ENCODE measurements around the gene RASSF4.

Gene RASSF4

DNA sequence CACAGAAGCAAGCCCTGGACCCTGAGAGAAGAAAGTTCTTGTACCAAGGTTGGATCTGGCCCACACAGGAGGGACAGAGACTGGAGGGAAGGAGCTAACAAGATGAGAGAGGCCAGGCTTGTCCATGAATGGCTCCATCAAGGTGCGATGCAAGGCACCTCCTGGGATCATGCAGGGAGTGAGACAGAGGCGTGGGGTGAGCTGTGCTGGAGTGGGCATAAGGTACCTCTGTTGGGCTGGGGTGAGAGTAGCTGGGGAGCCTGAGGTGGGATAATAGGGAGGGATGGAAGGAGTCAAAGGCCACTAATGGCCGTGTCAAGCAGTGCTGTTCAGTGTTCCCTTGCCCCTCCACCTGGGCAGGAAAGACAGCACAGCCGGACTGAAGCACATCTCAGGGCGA lies 38.5 kb upstream of the RASSF4 start:
- Histone ChIP-seq H3K4me3 (ENCODE audit: low read length) (no peak overlapping the region), H3K9me3 (ENCODE audit: control insufficient read depth, insufficient read depth, low read length) (no peaks in the 10 kb centered on the region), H3K27ac (ENCODE audit: low read length) (no peak overlapping the region), H3K36me3 (ENCODE audit: control insufficient read depth, insufficient read depth, low read length) (no peaks in the 10 kb centered on the region), H3K4me1 (ENCODE audit: control insufficient read depth, insufficient read depth, low read length) (peaks cover 2% of the 10 kb centered on the region), H3K27me3 (ENCODE audit: control insufficient read depth, insufficient read depth, low read length) (no peaks in the 10 kb centered on the region)
- no peak for DNase-seq (ENCODE audit: low read depth, low spot score)
- no CpG with 5 or more reads among the region's 5 CpGs for WGBS (ENCODE audit: insufficient coverage, insufficient read length)

DNA sequence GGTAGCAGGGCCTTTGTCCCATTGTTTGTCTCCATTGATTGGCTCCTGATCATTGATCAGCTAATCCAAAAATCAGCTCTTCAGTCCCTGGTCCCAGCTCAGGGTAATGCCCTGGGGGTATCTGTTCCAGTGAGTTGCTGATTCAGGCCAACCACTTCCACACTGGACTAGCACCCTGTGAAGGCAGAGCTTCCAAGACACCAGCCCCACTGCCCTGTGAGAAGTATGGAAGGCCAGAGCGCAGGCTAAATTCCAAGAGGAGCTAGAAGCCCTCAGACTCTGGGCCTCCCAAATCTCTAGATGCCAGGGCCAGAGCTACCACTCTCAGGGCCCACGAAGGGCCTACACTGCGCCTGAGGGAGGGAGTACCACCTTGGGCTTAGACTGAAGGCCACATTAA lies 38.1 kb upstream of the RASSF4 start:
- DNase-seq (ENCODE audit: low read depth, low spot score), result no peak
- no CpG with 5 or more reads among the region's 3 CpGs for WGBS (ENCODE audit: insufficient coverage, insufficient read length)
- Histone ChIP-seq H3K4me3 (ENCODE audit: low read length) (no peak overlapping the region), H3K27me3 (ENCODE audit: control insufficient read depth, insufficient read depth, low read length) (no peaks in the 10 kb centered on the region), H3K36me3 (ENCODE audit: control insufficient read depth, insufficient read depth, low read length) (no peaks in the 10 kb centered on the region), H3K27ac (ENCODE audit: low read length) (no peak overlapping the region), H3K9me3 (ENCODE audit: control insufficient read depth, insufficient read depth, low read length) (no peaks in the 10 kb centered on the region), H3K4me1 (ENCODE audit: control insufficient read depth, insufficient read depth, low read length) (peaks cover 2% of the 10 kb centered on the region; the same call in 1 of the 2 replicates)

DNA sequence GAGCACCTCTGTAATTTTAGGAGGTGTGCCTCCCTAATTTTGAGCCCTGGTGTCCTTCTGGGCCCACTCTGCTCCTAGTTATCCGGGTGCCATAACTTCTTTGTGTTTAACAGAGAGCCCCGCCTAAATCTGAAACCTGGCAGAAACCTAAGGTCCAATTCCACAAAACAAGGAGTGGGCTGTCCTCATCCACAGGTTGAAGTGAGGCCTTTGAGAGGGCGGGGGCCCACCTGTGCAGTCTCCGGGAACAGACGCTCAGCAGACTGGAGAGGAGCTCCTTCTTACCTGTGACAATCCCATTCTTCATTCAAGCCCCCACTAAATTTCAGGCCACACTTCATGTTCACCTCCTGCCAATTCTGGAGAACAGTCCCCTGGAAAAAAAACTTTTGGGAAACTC lies 37.6 kb upstream of the RASSF4 start:
- Histone ChIP-seq H3K27ac (ENCODE audit: low read length) (no peak overlapping the region), H3K9me3 (ENCODE audit: control insufficient read depth, insufficient read depth, low read length) (no peaks in the 10 kb centered on the region), H3K4me3 (ENCODE audit: low read length) (no peak overlapping the region), H3K4me1 (ENCODE audit: control insufficient read depth, insufficient read depth, low read length) (peaks cover 2% of the 10 kb centered on the region; the same call in 1 of the 2 replicates), H3K36me3 (ENCODE audit: control insufficient read depth, insufficient read depth, low read length) (no peaks in the 10 kb centered on the region), H3K27me3 (ENCODE audit: control insufficient read depth, insufficient read depth, low read length) (no peaks in the 10 kb centered on the region)
- DNase-seq (ENCODE audit: low read depth, low spot score), result no peak
- no CpG with 5 or more reads among the region's 5 CpGs for WGBS (ENCODE audit: insufficient coverage, insufficient read length)

DNA sequence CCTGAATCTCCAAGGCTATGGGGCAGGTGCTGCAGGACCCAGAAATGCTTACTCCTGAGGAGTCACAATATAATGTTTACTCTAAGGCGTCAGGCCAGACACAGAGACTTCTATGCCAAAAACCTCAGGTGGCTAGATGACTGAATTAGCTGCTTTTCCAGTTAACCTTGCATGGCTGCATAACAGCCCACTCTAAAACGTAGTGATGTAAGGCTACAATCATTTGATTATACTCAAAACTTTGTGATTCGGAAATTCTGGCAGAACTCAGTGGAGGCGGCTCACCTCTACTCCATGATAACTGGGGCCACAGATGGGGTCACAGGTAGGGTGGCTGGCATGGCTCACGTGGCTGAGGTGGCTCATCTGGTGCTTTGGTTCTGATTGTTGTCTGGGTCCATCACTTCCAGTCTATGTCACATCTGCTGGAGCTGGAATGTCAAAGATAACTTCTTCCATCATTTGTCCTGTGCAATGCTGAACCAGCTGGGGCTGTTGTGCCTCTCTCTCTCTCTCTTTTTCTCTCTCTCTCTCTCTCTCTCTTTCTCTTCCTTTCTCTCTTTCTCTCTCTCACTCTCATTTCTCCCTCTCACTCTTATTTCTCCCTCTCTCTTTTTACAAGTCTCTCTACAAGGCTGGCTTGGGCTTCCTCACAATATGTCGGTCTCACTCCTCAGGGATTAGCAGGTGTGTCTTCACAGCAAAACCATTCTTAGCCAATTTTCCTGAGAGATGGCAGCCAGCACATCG lies 36.6 kb upstream of the RASSF4 start:
- peaks cover 2% of the 10 kb centered on the region; the same call in 1 of the 2 replicates for H3K4me1 ChIP-seq (ENCODE audit: control insufficient read depth, insufficient read depth, low read length)
- no CpG with 5 or more reads among the region's 7 CpGs for WGBS (ENCODE audit: insufficient coverage, insufficient read length)
- no peak for DNase-seq (ENCODE audit: low read depth, low spot score)
- H3K9me3 ChIP-seq (ENCODE audit: control insufficient read depth, insufficient read depth, low read length), result no peaks in the 10 kb centered on the region
- no peaks in the 10 kb centered on the region for H3K36me3 ChIP-seq (ENCODE audit: control insufficient read depth, insufficient read depth, low read length)
- no peak overlapping the region for H3K27ac ChIP-seq (ENCODE audit: low read length)
- H3K27me3 ChIP-seq (ENCODE audit: control insufficient read depth, insufficient read depth, low read length), result no peaks in the 10 kb centered on the region
- H3K4me3 ChIP-seq (ENCODE audit: low read length), result no peak overlapping the region

DNA sequence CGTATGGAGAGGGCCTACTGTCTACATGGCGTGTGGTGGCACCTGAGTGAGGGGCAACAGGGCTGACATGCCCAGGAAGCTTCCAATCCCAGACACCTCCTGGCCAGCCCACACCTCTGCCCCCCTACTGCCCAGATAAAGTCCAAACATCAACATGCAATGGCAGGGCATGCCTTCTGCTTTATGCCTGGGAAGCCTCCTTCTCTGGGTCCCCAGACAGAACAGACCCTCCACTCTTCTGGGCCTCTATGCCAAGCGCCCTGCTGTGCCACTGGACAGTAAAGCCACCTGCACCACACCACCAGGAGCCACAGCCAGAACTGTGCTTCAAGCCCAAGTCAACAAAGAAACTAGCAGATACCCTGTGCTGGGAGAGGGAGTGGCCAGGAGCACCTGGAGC lies 36.0 kb upstream of the RASSF4 start:
- Histone ChIP-seq H3K9me3 (ENCODE audit: control insufficient read depth, insufficient read depth, low read length) (no peaks in the 10 kb centered on the region), H3K4me1 (ENCODE audit: control insufficient read depth, insufficient read depth, low read length) (peaks cover 2% of the 10 kb centered on the region; the same call in 1 of the 2 replicates), H3K4me3 (ENCODE audit: low read length) (no peak overlapping the region), H3K27me3 (ENCODE audit: control insufficient read depth, insufficient read depth, low read length) (no peaks in the 10 kb centered on the region), H3K27ac (ENCODE audit: low read length) (no peak overlapping the region), H3K36me3 (ENCODE audit: control insufficient read depth, insufficient read depth, low read length) (no peaks in the 10 kb centered on the region)
- no peak for DNase-seq (ENCODE audit: low read depth, low spot score)
- no CpG with 5 or more reads among the region's 3 CpGs for WGBS (ENCODE audit: insufficient coverage, insufficient read length)

DNA sequence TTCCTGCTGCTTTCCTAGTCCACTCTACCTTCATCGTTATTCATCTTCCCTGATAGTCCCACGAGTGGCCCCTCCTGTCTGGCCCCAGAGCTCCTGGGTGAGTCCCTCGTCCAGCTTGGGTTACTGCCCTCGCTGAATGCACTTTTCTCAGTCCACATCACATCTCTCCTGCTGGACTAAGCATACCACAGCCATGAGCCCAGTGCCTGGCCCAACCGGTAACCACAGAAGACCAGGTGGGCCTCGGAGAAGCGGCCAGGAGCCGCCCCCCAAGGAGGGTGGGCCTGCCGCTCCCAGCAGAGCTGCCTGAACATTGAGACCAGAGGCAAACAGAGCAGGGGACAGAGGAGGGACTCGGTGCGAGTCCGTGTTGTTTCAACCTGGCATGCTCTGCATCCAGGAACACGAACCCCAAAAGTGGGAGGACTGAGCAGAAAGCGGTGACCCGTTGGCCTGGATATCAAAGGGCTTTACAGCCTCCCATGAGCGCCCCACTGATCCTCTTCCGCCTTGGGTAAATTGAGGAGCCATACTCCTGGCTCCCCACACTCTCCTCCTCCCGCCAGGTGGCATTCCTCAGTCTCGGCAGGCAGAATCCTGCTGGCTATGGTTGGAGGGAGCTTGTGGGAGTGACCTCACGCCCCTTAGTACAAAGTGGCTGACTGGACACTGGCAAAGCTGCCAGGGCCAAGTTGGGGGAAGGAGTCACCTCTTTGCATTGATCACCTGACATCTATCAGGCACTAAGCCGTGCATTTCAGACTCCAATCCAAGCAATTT lies 35.2 kb upstream of the RASSF4 start:
- no peaks in the 10 kb centered on the region for H3K27me3 ChIP-seq (ENCODE audit: control insufficient read depth, insufficient read depth, low read length)
- H3K4me1 ChIP-seq (ENCODE audit: control insufficient read depth, insufficient read depth, low read length), result peaks cover 2% of the 10 kb centered on the region; the same call in 1 of the 2 replicates
- H3K9me3 ChIP-seq (ENCODE audit: control insufficient read depth, insufficient read depth, low read length), result no peaks in the 10 kb centered on the region
- H3K27ac ChIP-seq (ENCODE audit: low read length), result no peak overlapping the region
- H3K36me3 ChIP-seq (ENCODE audit: control insufficient read depth, insufficient read depth, low read length), result no peaks in the 10 kb centered on the region
- no peak overlapping the region for H3K4me3 ChIP-seq (ENCODE audit: low read length)
- no CpG with 5 or more reads among the region's 21 CpGs for WGBS (ENCODE audit: insufficient coverage, insufficient read length)
- DNase-seq (ENCODE audit: low read depth, low spot score), result no peak

DNA sequence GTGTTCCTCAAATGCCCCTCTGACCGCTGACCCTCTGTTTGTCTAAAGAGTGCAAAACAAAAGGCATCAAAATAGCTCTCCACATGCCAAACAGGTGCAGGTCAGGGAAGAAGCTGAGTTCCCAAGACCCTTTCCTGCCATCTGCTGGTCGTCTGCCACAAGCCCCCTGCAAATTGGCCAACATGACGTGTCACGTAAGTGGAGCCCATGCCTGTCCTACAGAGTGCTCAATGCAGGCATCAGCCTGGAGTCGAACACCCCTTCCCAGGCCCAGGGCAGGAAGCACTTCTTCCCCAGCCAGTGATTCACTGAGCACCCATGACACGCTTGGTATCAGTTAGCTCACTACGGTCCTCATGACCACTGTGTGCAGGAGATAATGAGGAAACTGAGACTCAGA lies 34.4 kb upstream of the RASSF4 start:
- DNase-seq (ENCODE audit: low read depth, low spot score), result peak; percentile 61
- Histone ChIP-seq H3K27ac (ENCODE audit: low read length) (no peak overlapping the region), H3K36me3 (ENCODE audit: control insufficient read depth, insufficient read depth, low read length) (no peaks in the 10 kb centered on the region), H3K4me1 (ENCODE audit: control insufficient read depth, insufficient read depth, low read length) (peaks cover 2% of the 10 kb centered on the region; the same call in 1 of the 2 replicates), H3K27me3 (ENCODE audit: control insufficient read depth, insufficient read depth, low read length) (no peaks in the 10 kb centered on the region), H3K9me3 (ENCODE audit: control insufficient read depth, insufficient read depth, low read length) (no peaks in the 10 kb centered on the region), H3K4me3 (ENCODE audit: low read length) (no peak overlapping the region)
- WGBS (ENCODE audit: insufficient coverage, insufficient read length), result no CpG with 5 or more reads among the region's 7 CpGs

DNA sequence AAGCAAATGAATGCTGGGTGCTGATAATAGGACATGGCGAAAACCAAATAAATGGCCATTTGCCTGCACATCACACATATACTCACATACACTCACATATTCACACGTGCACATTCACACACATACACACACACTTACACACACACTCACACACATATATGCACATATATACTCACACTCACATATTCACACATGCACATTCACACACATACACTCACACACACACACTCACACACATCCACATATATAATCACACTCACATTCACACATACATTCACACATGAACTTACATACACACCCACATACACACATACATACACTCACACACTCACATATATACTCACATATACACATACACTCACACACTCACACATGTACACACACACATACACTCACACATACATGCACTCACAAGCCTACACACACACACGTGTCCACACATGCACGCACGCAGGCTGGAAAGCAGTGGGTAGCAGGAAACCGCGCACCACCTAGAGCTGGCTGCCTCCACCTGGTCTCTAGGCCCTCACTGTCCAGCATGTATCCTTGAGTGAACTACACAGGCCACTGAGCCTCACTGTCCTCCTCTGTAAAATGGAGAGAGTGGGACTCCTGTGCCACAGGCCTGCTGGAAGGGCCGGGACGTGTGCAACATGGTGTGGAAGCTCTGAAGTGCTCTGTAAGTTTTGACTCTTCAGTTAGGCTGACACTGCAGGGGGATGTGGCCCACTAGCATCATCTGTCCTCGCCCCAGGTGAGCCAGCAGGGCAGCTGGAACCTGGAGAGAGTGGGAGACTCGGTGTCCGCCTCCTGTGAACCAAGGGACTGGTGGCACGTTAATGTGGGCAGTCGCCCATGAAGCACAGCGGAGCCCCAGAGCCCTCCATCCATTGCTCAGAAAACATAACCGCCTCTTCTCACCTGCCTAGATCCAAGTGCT lies 33.5 kb upstream of the RASSF4 start:
- DNase-seq (ENCODE audit: low read depth, low spot score), result no peak
- no peak overlapping the region for H3K27ac ChIP-seq (ENCODE audit: low read length)
- H3K27me3 ChIP-seq (ENCODE audit: control insufficient read depth, insufficient read depth, low read length), result no peaks in the 10 kb centered on the region
- WGBS (ENCODE audit: insufficient coverage, insufficient read length), result 100% methylated on average over 1 of the region's 16 CpGs
- H3K4me1 ChIP-seq (ENCODE audit: control insufficient read depth, insufficient read depth, low read length), result peaks cover 2% of the 10 kb centered on the region; the same call in 1 of the 2 replicates
- H3K9me3 ChIP-seq (ENCODE audit: control insufficient read depth, insufficient read depth, low read length), result no peaks in the 10 kb centered on the region
- no peaks in the 10 kb centered on the region for H3K36me3 ChIP-seq (ENCODE audit: control insufficient read depth, insufficient read depth, low read length)
- H3K4me3 ChIP-seq (ENCODE audit: low read length), result no peak overlapping the region

DNA sequence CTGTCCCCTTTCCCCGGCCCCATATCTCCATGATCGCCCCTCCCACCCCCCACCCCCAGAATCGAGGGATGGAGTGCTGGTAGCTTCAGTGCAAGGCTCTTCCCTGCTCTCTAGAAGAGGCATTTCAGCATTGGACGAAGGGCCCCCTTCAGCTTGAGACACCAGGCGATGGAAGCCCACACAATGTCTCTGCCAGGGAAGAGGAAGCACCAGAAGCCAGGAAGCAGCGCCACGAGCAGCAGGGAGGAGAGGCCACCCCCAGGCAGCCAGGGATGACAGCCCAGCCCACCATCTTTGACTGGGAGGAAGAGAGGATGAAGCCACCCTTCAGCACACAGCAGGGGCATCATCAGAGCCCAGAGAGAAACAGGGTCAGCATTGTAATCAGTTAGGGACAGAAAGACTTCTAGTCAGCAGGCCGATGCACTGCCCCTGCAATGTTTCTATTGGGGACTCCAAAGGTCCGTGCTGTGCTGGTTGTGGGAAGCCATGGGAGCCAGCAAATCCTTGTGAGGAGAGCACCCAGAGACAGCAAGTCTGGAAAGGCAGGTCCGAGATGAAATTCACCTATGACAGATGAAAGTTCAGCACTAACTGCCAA lies 32.8 kb upstream of the RASSF4 start:
- Histone ChIP-seq H3K4me3 (ENCODE audit: low read length) (no peak overlapping the region), H3K9me3 (ENCODE audit: control insufficient read depth, insufficient read depth, low read length) (no peaks in the 10 kb centered on the region), H3K27ac (ENCODE audit: low read length) (no peak overlapping the region), H3K27me3 (ENCODE audit: control insufficient read depth, insufficient read depth, low read length) (no peaks in the 10 kb centered on the region), H3K4me1 (ENCODE audit: control insufficient read depth, insufficient read depth, low read length) (peaks cover 2% of the 10 kb centered on the region; the same call in 1 of the 2 replicates), H3K36me3 (ENCODE audit: control insufficient read depth, insufficient read depth, low read length) (no peaks in the 10 kb centered on the region)
- no CpG with 5 or more reads among the region's 10 CpGs for WGBS (ENCODE audit: insufficient coverage, insufficient read length)
- no peak for DNase-seq (ENCODE audit: low read depth, low spot score)

DNA sequence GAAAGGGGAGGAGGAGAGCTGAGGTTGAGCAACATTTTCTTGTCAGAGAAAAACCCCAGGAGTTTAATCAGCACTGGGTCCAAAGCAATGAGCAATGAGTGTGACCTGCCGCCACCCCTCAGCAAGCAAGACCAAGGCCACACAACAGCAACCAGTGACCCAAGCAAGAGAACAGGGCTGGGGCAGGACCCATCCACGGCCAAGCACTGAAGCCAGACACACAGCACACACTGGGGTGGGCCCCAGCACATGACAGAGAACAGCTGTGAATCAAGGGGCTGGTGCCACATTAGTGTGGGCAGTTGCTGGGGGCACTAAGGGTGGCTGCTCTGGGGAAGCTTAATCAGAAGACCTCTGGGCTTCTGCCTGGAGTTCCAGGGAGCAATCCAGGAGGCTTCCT lies 32.2 kb upstream of the RASSF4 start:
- Histone ChIP-seq H3K4me1 (ENCODE audit: control insufficient read depth, insufficient read depth, low read length) (peaks cover 2% of the 10 kb centered on the region; the same call in 1 of the 2 replicates), H3K36me3 (ENCODE audit: control insufficient read depth, insufficient read depth, low read length) (no peaks in the 10 kb centered on the region), H3K27me3 (ENCODE audit: control insufficient read depth, insufficient read depth, low read length) (no peaks in the 10 kb centered on the region), H3K27ac (ENCODE audit: low read length) (no peak overlapping the region), H3K9me3 (ENCODE audit: control insufficient read depth, insufficient read depth, low read length) (no peaks in the 10 kb centered on the region), H3K4me3 (ENCODE audit: low read length) (no peak overlapping the region)
- no peak for DNase-seq (ENCODE audit: low read depth, low spot score)
- no CpG with 5 or more reads among the region's 2 CpGs for WGBS (ENCODE audit: insufficient coverage, insufficient read length)
